SW 1271 (cell line): ENCODE measurements around the gene LSM7.

Source experiments
- DNase-seq, 2 experiments: peaks; one replicate each; lab custom pipeline; 2025; lab: John Stamatoyannopoulos, UW

LSM7 gene

GRCh38 chr19:2328401-2329148 lies at the start of gene LSM7, which contains the start of gene SPPL2B:
Gene LSM7, minus strand, starts transcription at chr19:2328586. Its CDS starts 20 bp downstream, at chr19:2328566.
Gene SPPL2B, plus strand, starts transcription at chr19:2328684. Its CDS starts 26 bp downstream, at chr19:2328710.
- DNase-seq = peak; percentile 29 to 76

- no peak for DNase-seq
Observed at GRCh38 chr19:2376784-2377519, 48.6 kb upstream of the LSM7 start.

GRCh38 chr19:2375353-2376121 lies 47.2 kb upstream of the LSM7 start:
- no peak for DNase-seq

- no peak for DNase-seq
Observed at GRCh38 chr19:2374808-2375207, 46.4 kb upstream of the LSM7 start.

GRCh38 chr19:2372076-2372612 lies 43.8 kb upstream of the LSM7 start:
- DNase-seq = no peak

GRCh38 chr19:2371656-2372055 lies 43.3 kb upstream of the LSM7 start:
- DNase-seq = no peak

- no peak for DNase-seq
Observed at GRCh38 chr19:2365201-2365970, 37.0 kb upstream of the LSM7 start.

- DNase-seq = no peak
Observed at GRCh38 chr19:2363419-2363818, 35.0 kb upstream of the LSM7 start.

- DNase-seq = no peak
Observed at GRCh38 chr19:2362970-2363300, 34.5 kb upstream of the LSM7 start.

- no peak for DNase-seq
Observed at GRCh38 chr19:2362046-2362969, 33.9 kb upstream of the LSM7 start.

GRCh38 chr19:2361246-2362045 lies 33.1 kb upstream of the LSM7 start:
- no peak for DNase-seq

GRCh38 chr19:2360833-2361232 lies 32.4 kb upstream of the LSM7 start:
- no peak for DNase-seq

GRCh38 chr19:2359992-2360685 lies 31.8 kb upstream of the LSM7 start, which contains the start of gene TMPRSS9:
Gene TMPRSS9, plus strand, starts transcription at chr19:2360265. Its CDS starts 29,521 bp downstream, at chr19:2389786.
- no peak for DNase-seq

- no peak for DNase-seq
Observed at GRCh38 chr19:2358548-2359173, 30.3 kb upstream of the LSM7 start.

GRCh38 chr19:2357279-2358206 lies 29.2 kb upstream of the LSM7 start:
- DNase-seq = no peak

- DNase-seq = no peak
Observed at GRCh38 chr19:2356036-2356646, 27.8 kb upstream of the LSM7 start.
